H9 (cell line): ENCODE measurements around the gene INPP5A. TPM values are rescaled to one million over a fixed set of nuclear protein-coding genes. Genes with fewer than 3 reads are reported as not detected.

Source experiments
- DNase-seq: peaks from one replicate; pipeline ENCODE4 v3.0.0-alpha.2; 2017
- H2AFZ ChIP-seq: one replicate; pipeline ENCODE4 v1.6.1; 2013; ENCODE audit warnings: mild to moderate bottlenecking, low read length, control low read depth, moderate library complexity
- H2AK5ac ChIP-seq: 2 replicates; pipeline ENCODE4 v1.6.1; 2013; ENCODE audit warnings: low read length, control low read depth, mixed read lengths; ENCODE audit not compliant: insufficient read length
- H2BK120ac ChIP-seq: one replicate; pipeline ENCODE4 v1.6.1; 2013; ENCODE audit warnings: low read depth, mild to moderate bottlenecking, low read length, control low read depth, inconsistent platforms; ENCODE audit not compliant: poor library complexity, severe bottlenecking
- H2BK12ac ChIP-seq: 2 replicates; pipeline ENCODE4 v1.6.1; 2013; ENCODE audit warnings: low read length, control low read depth, mixed read lengths, low read depth; ENCODE audit not compliant: insufficient read length
- H2BK15ac ChIP-seq: 2 replicates; pipeline ENCODE4 v1.6.1; 2013; ENCODE audit warnings: low read depth, low read length, control low read depth
- H2BK20ac ChIP-seq: one replicate; pipeline ENCODE4 v1.6.1; 2013; ENCODE audit warnings: low read depth, mild to moderate bottlenecking, low read length, control low read depth, inconsistent platforms; ENCODE audit not compliant: poor library complexity, severe bottlenecking
- H2BK5ac ChIP-seq: 2 replicates; pipeline ENCODE4 v1.6.1; 2013; ENCODE audit warnings: low read length, control low read depth, mixed read lengths; ENCODE audit not compliant: insufficient read length
- H3K14ac ChIP-seq: 2 replicates; pipeline ENCODE4 v1.6.1; 2013; ENCODE audit warnings: low read length, control low read depth; ENCODE audit not compliant: insufficient read depth
- H3K18ac ChIP-seq: 2 replicates; pipeline ENCODE4 v1.6.1; 2013; ENCODE audit warnings: low read depth, mild to moderate bottlenecking, mixed read lengths, low read length, control low read depth; ENCODE audit not compliant: insufficient read length
- H3K23ac ChIP-seq: 2 replicates; pipeline ENCODE4 v1.6.1; 2013; ENCODE audit warnings: low read length, control low read depth, mixed read lengths, low read depth; ENCODE audit not compliant: insufficient read length
- H3K23me2 ChIP-seq: 2 replicates; pipeline ENCODE4 v1.6.1; 2013; ENCODE audit warnings: low read depth, mild to moderate bottlenecking, mixed read lengths, low read length, control low read depth; ENCODE audit not compliant: insufficient read length, poor library complexity, severe bottlenecking
- H3K27ac ChIP-seq: 2 replicates; pipeline ENCODE4 v1.5.1; 2013; ENCODE audit warnings: low read length, control low read depth, mixed read lengths, low read depth; ENCODE audit not compliant: insufficient read length
- H3K27me3 ChIP-seq: 2 replicates; pipeline ENCODE4 v1.6.1; 2013; ENCODE audit warnings: low read length, control low read depth, inconsistent platforms; ENCODE audit not compliant: insufficient read depth
- H3K4ac ChIP-seq: 2 replicates; pipeline ENCODE4 v1.6.1; 2013; ENCODE audit warnings: low read depth, mild to moderate bottlenecking, control low read depth, inconsistent platforms, low read length, moderate library complexity
- H3K4me1 ChIP-seq: 2 replicates; pipeline ENCODE4 v1.6.1; 2013; ENCODE audit warnings: low read length, control low read depth, inconsistent platforms; ENCODE audit not compliant: insufficient read depth
- H3K4me2 ChIP-seq: 2 replicates; pipeline ENCODE4 v1.6.1; 2013; ENCODE audit warnings: low read length, control low read depth, mixed read lengths; ENCODE audit not compliant: insufficient read length, insufficient read depth
- H3K56ac ChIP-seq: 2 replicates; pipeline ENCODE4 v1.6.1; 2013; ENCODE audit warnings: low read depth, mild to moderate bottlenecking, mixed read lengths, low read length, control low read depth; ENCODE audit not compliant: insufficient read length
- H3K79me1 ChIP-seq: 2 replicates; pipeline ENCODE4 v1.6.1; 2013; ENCODE audit warnings: low read depth, mild to moderate bottlenecking, moderate library complexity, low read length, control low read depth, inconsistent platforms; ENCODE audit not compliant: insufficient read depth, poor library complexity, severe bottlenecking
- H3K79me2 ChIP-seq: 2 replicates; pipeline ENCODE4 v1.6.1; 2013; ENCODE audit warnings: low read length, control low read depth, inconsistent platforms; ENCODE audit not compliant: insufficient read depth
- H3K9ac ChIP-seq: 2 replicates; pipeline ENCODE4 v1.6.1; 2013; ENCODE audit warnings: low read length, control low read depth, mixed read lengths; ENCODE audit not compliant: insufficient read length; ENCODE audit errors: extremely low read depth
- H3K9me3 ChIP-seq: one replicate; pipeline ENCODE4 v1.6.1; 2013; ENCODE audit warnings: low read depth, low read length, inconsistent platforms; ENCODE audit not compliant: control insufficient read depth
- H3T11ph ChIP-seq: one replicate; pipeline ENCODE4 v1.6.1; 2013; ENCODE audit warnings: mild to moderate bottlenecking, low read length, control low read depth, inconsistent platforms
- H4K20me1 ChIP-seq: one replicate; pipeline ENCODE4 v1.6.1; 2013; ENCODE audit not compliant: control insufficient read depth, insufficient read length, insufficient read depth
- H4K5ac ChIP-seq: 2 replicates; pipeline ENCODE4 v1.6.1; 2013; ENCODE audit warnings: low read depth, mild to moderate bottlenecking, mixed read lengths, low read length, control low read depth; ENCODE audit not compliant: insufficient read length
- H4K8ac ChIP-seq: replicated peaks from 2 replicates; pipeline ENCODE4 v1.6.1; 2013; ENCODE audit warnings: low read length, control low read depth, mixed read lengths, low read depth; ENCODE audit not compliant: insufficient read length
- H4K91ac ChIP-seq: 2 replicates; pipeline ENCODE4 v1.6.1; 2013; ENCODE audit warnings: low read depth, mild to moderate bottlenecking, moderate library complexity, mixed read lengths, low read length, control low read depth; ENCODE audit not compliant: insufficient read length
- H3K27ac Mint-ChIP-seq, 3 experiments: 2 replicates in 2 of 3; 3 replicates in 1 of 3; pipeline ENCODE4 v1.8.0; 2020 to 2021; ENCODE audit warnings: mixed read lengths in 3 of 3, mild to moderate bottlenecking in 1 of 3, moderate library complexity in 1 of 3
- H3K27me3 Mint-ChIP-seq: 2 replicates; pipeline ENCODE4 v1.8.0; 2021; ENCODE audit warnings: low read depth, mild to moderate bottlenecking, moderate library complexity, mixed read lengths
- H3K36me3 Mint-ChIP-seq, 3 experiments: 2 replicates in 2 of 3; 3 replicates in 1 of 3; pipeline ENCODE4 v1.8.0; 2020 to 2021; ENCODE audit warnings: low read depth in 3 of 3, mixed read lengths in 3 of 3; ENCODE audit not compliant: insufficient read depth in 1 of 3
- H3K4me1 Mint-ChIP-seq, 2 experiments: 2 replicates each; pipeline ENCODE4 v1.8.0; 2020; ENCODE audit warnings: mixed read lengths in 2 of 2
- H3K4me3 Mint-ChIP-seq, 2 experiments: 2 replicates in 1 of 2; 3 replicates in 1 of 2; pipeline ENCODE4 v1.8.0; 2020 to 2021; ENCODE audit warnings: mild to moderate bottlenecking in 2 of 2, mixed read lengths in 2 of 2, moderate library complexity in 1 of 2
- H3K9me3 Mint-ChIP-seq, 2 experiments: 2 replicates in 1 of 2; 3 replicates in 1 of 2; pipeline ENCODE4 v1.8.0; 2020; ENCODE audit warnings: mild to moderate bottlenecking in 2 of 2, mixed read lengths in 2 of 2, moderate library complexity in 1 of 2
- WGBS: extraction: QIAGEN DNeasy Blood & Tissue Kit; methylation state at CpG from one replicate; pipeline ENCODE4 v1.1.7; 2013; ENCODE audit warnings: missing lambda C conversion rate, low lambda C conversion rate, mixed read lengths; ENCODE audit not compliant: insufficient read length; ENCODE audit errors: extremely low coverage; 5-methylcytosine and 5-hydroxymethylcytosine counted together
- total RNA-seq: library from RNA; stranded (reverse); gene quantifications from 2 replicates; pipeline ENCODE4 v1.2.1, GENCODE V29; 2021
- TF ChIP-seq, protein P1 (sequence below): fragments of 200-600 bp; sonication (generic); conservative IDR thresholded peaks from 3 replicates; pipeline ENCODE4 v1.8.0; 2021; ENCODE audit warnings: antibody characterized with exemption, mild to moderate bottlenecking

INPP5A gene
- total RNA-seq, 1 experiment from 2014 or later: 17.7 TPM

DNA sequence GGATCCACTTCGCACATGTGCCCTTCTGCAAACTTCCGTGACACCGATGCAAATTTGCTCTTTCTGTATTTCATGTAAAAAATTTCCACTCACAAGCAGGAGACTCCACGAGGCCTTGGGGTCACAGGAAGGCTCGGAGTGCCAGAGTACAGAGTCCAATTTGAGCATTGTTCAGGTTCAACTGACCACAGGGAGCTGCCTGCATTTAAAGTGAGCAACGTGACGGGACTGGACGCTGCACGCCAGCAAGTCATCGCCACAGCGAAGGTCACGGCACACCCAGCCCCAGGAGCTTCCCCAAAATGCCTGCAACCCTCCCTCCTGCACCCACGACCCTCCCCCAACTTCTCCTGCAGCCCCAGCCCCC, 289.8 kb downstream of the INPP5A start:
- Mint-ChIP-seq H3K36me3 (peaks cover 0 to 6% (median 3%) of the 10 kb centered on the region in 3 experiments; a peak in 6 of 7 replicates), H3K4me3 (no peak overlapping the region), H3K9me3 (peaks cover 16 to 31% of the 10 kb centered on the region in 2 experiments), H3K4me1 (no peaks in the 10 kb centered on the region), H3K27ac (no peak overlapping the region), H3K27me3 (peaks cover 16% of the 10 kb centered on the region)
- no peak overlapping the region for H2AK5ac ChIP-seq
- H4K5ac ChIP-seq: no peak overlapping the region
- no peak overlapping the region for H4K91ac ChIP-seq
- WGBS: no CpG with 5 or more reads among the region's 13 CpGs
- no peak overlapping the region for H2AFZ ChIP-seq
- no peak overlapping the region for H3K18ac ChIP-seq
- no peak overlapping the region for H2BK120ac ChIP-seq
- H3K4ac ChIP-seq: no peak overlapping the region
- no peaks in the 10 kb centered on the region for H3K27me3 ChIP-seq
- H2BK20ac ChIP-seq: no peak overlapping the region
- H3T11ph ChIP-seq: no peak overlapping the region
- H3K9me3 ChIP-seq: peaks cover 8% of the 10 kb centered on the region
- H3K27ac ChIP-seq: no peak overlapping the region
- DNase-seq: no peak
- TF ChIP-seq, protein P1, sequence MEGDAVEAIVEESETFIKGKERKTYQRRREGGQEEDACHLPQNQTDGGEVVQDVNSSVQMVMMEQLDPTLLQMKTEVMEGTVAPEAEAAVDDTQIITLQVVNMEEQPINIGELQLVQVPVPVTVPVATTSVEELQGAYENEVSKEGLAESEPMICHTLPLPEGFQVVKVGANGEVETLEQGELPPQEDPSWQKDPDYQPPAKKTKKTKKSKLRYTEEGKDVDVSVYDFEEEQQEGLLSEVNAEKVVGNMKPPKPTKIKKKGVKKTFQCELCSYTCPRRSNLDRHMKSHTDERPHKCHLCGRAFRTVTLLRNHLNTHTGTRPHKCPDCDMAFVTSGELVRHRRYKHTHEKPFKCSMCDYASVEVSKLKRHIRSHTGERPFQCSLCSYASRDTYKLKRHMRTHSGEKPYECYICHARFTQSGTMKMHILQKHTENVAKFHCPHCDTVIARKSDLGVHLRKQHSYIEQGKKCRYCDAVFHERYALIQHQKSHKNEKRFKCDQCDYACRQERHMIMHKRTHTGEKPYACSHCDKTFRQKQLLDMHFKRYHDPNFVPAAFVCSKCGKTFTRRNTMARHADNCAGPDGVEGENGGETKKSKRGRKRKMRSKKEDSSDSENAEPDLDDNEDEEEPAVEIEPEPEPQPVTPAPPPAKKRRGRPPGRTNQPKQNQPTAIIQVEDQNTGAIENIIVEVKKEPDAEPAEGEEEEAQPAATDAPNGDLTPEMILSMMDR: no peak
- H2BK5ac ChIP-seq: no peak overlapping the region
- H2BK15ac ChIP-seq: no peak overlapping the region
- H3K56ac ChIP-seq: no peak overlapping the region
- no peaks in the 10 kb centered on the region for H3K4me1 ChIP-seq
- no peak overlapping the region for H4K8ac ChIP-seq
- no peak overlapping the region; the same call in 1 of the 2 replicates for H3K14ac ChIP-seq
- H4K20me1 ChIP-seq: no peaks in the 10 kb centered on the region
- H3K23me2 ChIP-seq: peaks cover 2% of the 10 kb centered on the region
- H3K79me1 ChIP-seq: no peaks in the 10 kb centered on the region
- H3K79me2 ChIP-seq: no peaks in the 10 kb centered on the region
- no peak overlapping the region for H3K23ac ChIP-seq
- no peak overlapping the region for H3K9ac ChIP-seq
- H2BK12ac ChIP-seq: no peak overlapping the region
- H3K4me2 ChIP-seq: no peak overlapping the region
